PC-9 (cell line): ENCODE results near the gene SND1.

Source experiments
- EZH2 ChIP-seq: fragments of 200-600 bp; sonication (generic); IDR thresholded peaks from 2 replicates; pipeline ENCODE4 v1.8.0; 2017; ENCODE audit warnings: antibody characterized with exemption, low read depth
- TF ChIP-seq, protein P1 (sequence below): fragments of 200-600 bp; sonication (generic); conservative IDR thresholded peaks from 2 replicates; pipeline ENCODE4 v1.6.1; 2017; ENCODE audit warnings: mixed run types, antibody characterized with exemption, mild to moderate bottlenecking, moderate library complexity

DNA sequence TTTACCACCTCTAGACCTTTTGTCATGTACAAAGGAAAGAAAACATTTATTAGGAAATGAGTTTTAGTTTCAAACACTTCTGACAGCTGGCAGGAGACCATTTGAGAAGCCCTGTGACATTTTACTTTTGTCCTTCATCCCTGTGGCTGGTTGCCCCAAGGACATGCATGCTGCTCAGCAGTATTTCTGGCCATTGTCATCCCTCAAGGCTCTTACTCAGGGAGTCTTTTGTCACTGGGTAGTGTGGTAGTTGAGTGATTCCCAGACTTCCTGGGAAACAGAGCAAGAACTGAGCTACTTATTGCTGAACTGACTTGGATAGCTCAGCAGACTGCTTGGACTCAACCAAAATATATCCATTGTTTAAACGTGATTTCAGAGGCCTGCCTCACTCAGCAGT is 236.4 kb downstream of the SND1 start:
- no peak for TF ChIP-seq EZH2
- TF ChIP-seq, protein P1, sequence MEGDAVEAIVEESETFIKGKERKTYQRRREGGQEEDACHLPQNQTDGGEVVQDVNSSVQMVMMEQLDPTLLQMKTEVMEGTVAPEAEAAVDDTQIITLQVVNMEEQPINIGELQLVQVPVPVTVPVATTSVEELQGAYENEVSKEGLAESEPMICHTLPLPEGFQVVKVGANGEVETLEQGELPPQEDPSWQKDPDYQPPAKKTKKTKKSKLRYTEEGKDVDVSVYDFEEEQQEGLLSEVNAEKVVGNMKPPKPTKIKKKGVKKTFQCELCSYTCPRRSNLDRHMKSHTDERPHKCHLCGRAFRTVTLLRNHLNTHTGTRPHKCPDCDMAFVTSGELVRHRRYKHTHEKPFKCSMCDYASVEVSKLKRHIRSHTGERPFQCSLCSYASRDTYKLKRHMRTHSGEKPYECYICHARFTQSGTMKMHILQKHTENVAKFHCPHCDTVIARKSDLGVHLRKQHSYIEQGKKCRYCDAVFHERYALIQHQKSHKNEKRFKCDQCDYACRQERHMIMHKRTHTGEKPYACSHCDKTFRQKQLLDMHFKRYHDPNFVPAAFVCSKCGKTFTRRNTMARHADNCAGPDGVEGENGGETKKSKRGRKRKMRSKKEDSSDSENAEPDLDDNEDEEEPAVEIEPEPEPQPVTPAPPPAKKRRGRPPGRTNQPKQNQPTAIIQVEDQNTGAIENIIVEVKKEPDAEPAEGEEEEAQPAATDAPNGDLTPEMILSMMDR = no peak
